ENCODE measurements around the gene LSS. TPM values are rescaled to one million over a fixed set of nuclear protein-coding genes. Genes with fewer than 3 reads are reported as not detected.

LSS gene
- total and polyA plus RNA-seq, 2 of the 4 experiments (the other 2 are of a cell fraction): 43.4 to 58.1 TPM

GRCh38 chr21:46220847-46221246 is 7.7 kb downstream of the LSS start:
- CTCF ChIA-PET: no interaction called here
- no peak overlapping the region for H2BK20ac ChIP-seq (ENCODE audit: low read depth, low read length)
- H3K18ac ChIP-seq (ENCODE audit: low read depth, low read length): no peak overlapping the region
- H4K20me1 ChIP-seq (ENCODE audit: insufficient read depth, low read length): peaks cover 18% of the 10 kb centered on the region
- H3K36me3 ChIP-seq (ENCODE audit: control insufficient read depth, insufficient read depth, low read length): peaks cover 32% of the 10 kb centered on the region
- no peak for TF ChIP-seq RFX5 (IDR thresholded peaks at IDR 0.05; ENCODE audit: low read depth, low read length)
- TF ChIP-seq CTCF (conservative IDR thresholded peaks at IDR 0.05; ENCODE audit: low read depth, low read length): no peak
- TF ChIP-seq POLR2A (IDR thresholded peaks at IDR 0.05; ENCODE audit: low read depth, low read length): no peak
- no peak for TF ChIP-seq MAZ (IDR thresholded peaks at IDR 0.05; ENCODE audit: borderline replicate concordance, low read depth, low read length)
- no peak for TF ChIP-seq BHLHE40 (IDR thresholded peaks at IDR 0.05; ENCODE audit: low read depth, low read length)
- TF ChIP-seq RAD21 (IDR thresholded peaks at IDR 0.05; ENCODE audit: low read length): no peak
- no peak for TF ChIP-seq MXI1 (IDR thresholded peaks at IDR 0.05; ENCODE audit: borderline replicate concordance, low read depth, low read length)
- no peak for TF ChIP-seq USF2 (IDR thresholded peaks at IDR 0.05; ENCODE audit: low read depth, low read length)
- no peak for TF ChIP-seq CHD1 (IDR thresholded peaks at IDR 0.05; ENCODE audit: low read depth, low read length)
- no peak for TF ChIP-seq RCOR1 (IDR thresholded peaks at IDR 0.05; ENCODE audit: insufficient replicate concordance, low read length)
- TF ChIP-seq SMC3 (IDR thresholded peaks at IDR 0.05; ENCODE audit: low read depth, low read length): no peak
- TF ChIP-seq CEBPB (IDR thresholded peaks at IDR 0.05; ENCODE audit: low read depth, low read length): no peak
- TF ChIP-seq ELK1 (IDR thresholded peaks at IDR 0.05; ENCODE audit: borderline replicate concordance, low read depth, low read length): no peak
- TF ChIP-seq MAFK (IDR thresholded peaks at IDR 0.05; ENCODE audit: low read depth, low read length): no peak
- TF ChIP-seq FOS (IDR thresholded peaks at IDR 0.05; ENCODE audit: low read depth, low read length): no peak
- no peak for TF ChIP-seq NFE2L2 (IDR thresholded peaks at IDR 0.05; ENCODE audit: low read depth, low read length)
- WGBS, 2 experiments (ENCODE audit: extremely low coverage in 2 of 2, insufficient read length in 1 of 2): 89% methylated on average over 3 of the region's 8 CpGs; no CpG with 5 or more reads in 1 of the 2 experiments
- H3K79me1 ChIP-seq (ENCODE audit: low read depth in 1 of 2, low read length in 2 of 2): peaks cover 8 to 50% of the 10 kb centered on the region in 2 experiments; a peak in 3 of 4 replicates
- dilution Hi-C loops (cut with HindIII; ENCODE audit: low sequenced_read_pairs, unreplicated experiment): no loop called here
- no peak overlapping the region for H4K8ac ChIP-seq (ENCODE audit: low read depth in 2 of 2, low read length in 2 of 2)
- H2BK15ac ChIP-seq (ENCODE audit: low read depth, low read length): no peak overlapping the region
- H4K91ac ChIP-seq (ENCODE audit: insufficient read depth, low read depth, low read length): no peak overlapping the region
- BruUV-seq (replicated peaks): no TSS peak
- H3K4me3 ChIP-seq (ENCODE audit: insufficient read depth, low read depth, low read length): no peak overlapping the region
- H3K27ac ChIP-seq (ENCODE audit: insufficient read depth, low read length): no peak overlapping the region
- no peak overlapping the region for H3K14ac ChIP-seq (replicated peaks; ENCODE audit: low read depth, low read length)
- H3K27me3 ChIP-seq (ENCODE audit: control insufficient read depth, insufficient read depth, low read length): no peaks in the 10 kb centered on the region
- no peak overlapping the region for H2AK5ac ChIP-seq (ENCODE audit: low read depth, low read length)
- H4K5ac ChIP-seq (ENCODE audit: low read depth, low read length): no peak overlapping the region
- no peak overlapping the region for H3K4me2 ChIP-seq (ENCODE audit: low read depth, low read length)
- POLR2A ChIA-PET (ENCODE audit: unreplicated experiment): no interaction called here
- H2BK5ac ChIP-seq (ENCODE audit: low read depth, low read length, poor library complexity, severe bottlenecking): no peak overlapping the region
- intact Hi-C loops (cut with micrococcal nuclease): no loop called here
- H3K9me3 ChIP-seq (ENCODE audit: control insufficient read depth, insufficient read depth, low read length): no peaks in the 10 kb centered on the region
- no peaks in the 10 kb centered on the region for H3K9me1 ChIP-seq (ENCODE audit: insufficient read depth, low read length)
- no peak overlapping the region for H2AFZ ChIP-seq (replicated peaks; ENCODE audit: low read length, poor library complexity)
- ATAC-seq (ENCODE audit: low read depth): no peak
- H3K4ac ChIP-seq (ENCODE audit: low read depth, low read length): no peak overlapping the region
- DNase-seq: no peak
- no peaks in the 10 kb centered on the region for H3K4me1 ChIP-seq (ENCODE audit: control insufficient read depth, insufficient read depth, low read length)
- no peak overlapping the region for H3K9ac ChIP-seq (ENCODE audit: low read depth, low read length)
- no peak overlapping the region for H3K56ac ChIP-seq (ENCODE audit: extremely low read depth, insufficient read depth, low read length)
- in situ Hi-C loops (cut with MboI; ENCODE audit: low sequenced_read_pairs): no loop called here
- H2AK9ac ChIP-seq (replicated peaks; ENCODE audit: low read depth, low read length, poor library complexity): no peak overlapping the region
- H2BK120ac ChIP-seq (ENCODE audit: low read depth, low read length): no peak overlapping the region
- no peak overlapping the region for H3K23ac ChIP-seq (ENCODE audit: low read depth, low read length)
